ENCODE results near the gene CARD11. TPM values are rescaled to one million over a fixed set of nuclear protein-coding genes. Genes with fewer than 3 reads are reported as not detected.

CARD11 gene
- total and polyA plus RNA-seq, 8 donors: 0.31 to 6.2 (median 1.5) TPM

DNA sequence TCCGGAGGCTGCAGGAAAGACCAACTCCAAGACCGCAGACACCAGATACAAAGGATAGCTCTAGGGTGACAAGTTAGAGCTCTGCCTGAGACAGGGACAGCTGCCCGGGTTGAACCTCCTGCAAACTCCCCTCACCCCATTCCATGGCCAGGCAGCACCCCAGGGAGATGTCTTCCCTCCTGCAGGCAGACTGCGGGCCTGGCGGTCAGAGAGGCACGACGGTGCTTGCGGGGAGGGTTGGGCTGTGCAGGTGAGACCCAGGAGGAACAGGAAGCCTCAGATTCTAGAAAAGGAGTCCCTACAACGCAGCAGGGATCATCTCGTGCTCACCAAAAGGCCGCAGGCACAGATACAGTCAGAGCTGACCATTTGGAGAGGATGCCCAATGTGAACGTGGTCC lies 34.6 kb downstream of the CARD11 start:
- H3K4me3 ChIP-seq: no peak overlapping the region
- DNase-seq (peak in 1 of 6 donors; percentile 38), FAIRE-seq (no peak), ATAC-seq (no peak)
- no peaks in the 10 kb centered on the region for H3K4me1 ChIP-seq
- WGBS, 2 donors: 94 to 95% methylated on average over 12 of the region's 12 CpGs
- H3K27me3 ChIP-seq: no peaks in the 10 kb centered on the region
- TF ChIP-seq, protein P1, sequence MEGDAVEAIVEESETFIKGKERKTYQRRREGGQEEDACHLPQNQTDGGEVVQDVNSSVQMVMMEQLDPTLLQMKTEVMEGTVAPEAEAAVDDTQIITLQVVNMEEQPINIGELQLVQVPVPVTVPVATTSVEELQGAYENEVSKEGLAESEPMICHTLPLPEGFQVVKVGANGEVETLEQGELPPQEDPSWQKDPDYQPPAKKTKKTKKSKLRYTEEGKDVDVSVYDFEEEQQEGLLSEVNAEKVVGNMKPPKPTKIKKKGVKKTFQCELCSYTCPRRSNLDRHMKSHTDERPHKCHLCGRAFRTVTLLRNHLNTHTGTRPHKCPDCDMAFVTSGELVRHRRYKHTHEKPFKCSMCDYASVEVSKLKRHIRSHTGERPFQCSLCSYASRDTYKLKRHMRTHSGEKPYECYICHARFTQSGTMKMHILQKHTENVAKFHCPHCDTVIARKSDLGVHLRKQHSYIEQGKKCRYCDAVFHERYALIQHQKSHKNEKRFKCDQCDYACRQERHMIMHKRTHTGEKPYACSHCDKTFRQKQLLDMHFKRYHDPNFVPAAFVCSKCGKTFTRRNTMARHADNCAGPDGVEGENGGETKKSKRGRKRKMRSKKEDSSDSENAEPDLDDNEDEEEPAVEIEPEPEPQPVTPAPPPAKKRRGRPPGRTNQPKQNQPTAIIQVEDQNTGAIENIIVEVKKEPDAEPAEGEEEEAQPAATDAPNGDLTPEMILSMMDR (IDR thresholded peaks at IDR 0.05): no peak
- intact Hi-C loops (cut with DNase I): no loop called here
- no peak overlapping the region for H3K27ac ChIP-seq
- no peaks in the 10 kb centered on the region for H3K36me3 ChIP-seq
- no peaks in the 10 kb centered on the region for H3K9me3 ChIP-seq

DNA sequence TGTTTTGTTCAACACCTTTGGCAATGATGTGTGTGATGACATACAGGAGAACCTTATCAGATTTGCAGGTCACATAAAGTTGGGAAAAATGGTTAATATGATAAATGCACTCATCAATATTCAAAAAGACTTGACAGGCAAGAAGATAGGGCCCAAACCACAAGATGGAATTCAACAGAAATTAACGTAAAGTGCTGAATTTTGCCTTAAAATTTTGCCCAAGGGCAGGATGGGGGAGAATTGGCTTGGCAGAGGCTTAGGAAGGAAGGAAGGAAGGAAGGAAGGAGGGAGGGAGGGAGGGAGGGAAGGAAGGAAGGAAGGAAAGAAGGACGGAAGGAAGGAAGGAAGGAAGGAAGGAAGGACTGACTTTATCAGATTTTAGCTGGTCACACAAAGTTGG lies 35.3 kb downstream of the CARD11 start:
- 85 to 90% methylated on average over 2 of the region's 2 CpGs for WGBS, 2 donors
- Histone ChIP-seq H3K4me1 (no peaks in the 10 kb centered on the region), H3K27ac (no peak overlapping the region), H3K9me3 (no peaks in the 10 kb centered on the region), H3K36me3 (no peaks in the 10 kb centered on the region), H3K4me3 (no peak overlapping the region), H3K27me3 (no peaks in the 10 kb centered on the region)
- intact Hi-C loops (cut with DNase I): no loop called here
- TF ChIP-seq, protein P1 (IDR thresholded peaks at IDR 0.05): no peak
- FAIRE-seq (no peak), DNase-seq (no peak), ATAC-seq (no peak)

DNA sequence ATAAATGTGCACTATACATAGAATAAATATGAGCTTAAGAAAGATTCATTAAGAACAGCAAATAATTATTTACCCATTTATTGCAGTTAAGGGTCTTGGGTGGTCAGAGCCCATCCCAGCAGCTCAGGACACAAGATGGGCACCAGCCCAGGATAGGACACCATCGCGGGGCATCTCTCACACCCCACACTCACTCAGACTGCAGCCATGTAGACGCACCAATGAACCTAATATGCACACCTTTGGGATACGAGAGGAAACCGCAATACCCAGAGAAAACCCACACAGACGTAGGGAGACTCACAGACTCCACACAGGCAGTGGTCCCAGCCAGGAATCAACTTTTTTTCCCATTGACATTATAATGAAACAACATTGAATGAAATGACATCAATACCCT lies 36.0 kb downstream of the CARD11 start:
- Histone ChIP-seq H3K36me3 (no peaks in the 10 kb centered on the region), H3K27me3 (no peaks in the 10 kb centered on the region), H3K4me3 (no peak overlapping the region), H3K4me1 (no peaks in the 10 kb centered on the region), H3K27ac (no peak overlapping the region), H3K9me3 (no peaks in the 10 kb centered on the region)
- intact Hi-C loops (cut with DNase I): no loop called here
- no peak for ATAC-seq
- TF ChIP-seq, protein P1 (IDR thresholded peaks at IDR 0.05): no peak
- FAIRE-seq: no peak
- WGBS, 2 donors: 83 to 91% methylated on average over 6 of the region's 6 CpGs
- peak in 1 of 6 donors; percentile 8 for DNase-seq

DNA sequence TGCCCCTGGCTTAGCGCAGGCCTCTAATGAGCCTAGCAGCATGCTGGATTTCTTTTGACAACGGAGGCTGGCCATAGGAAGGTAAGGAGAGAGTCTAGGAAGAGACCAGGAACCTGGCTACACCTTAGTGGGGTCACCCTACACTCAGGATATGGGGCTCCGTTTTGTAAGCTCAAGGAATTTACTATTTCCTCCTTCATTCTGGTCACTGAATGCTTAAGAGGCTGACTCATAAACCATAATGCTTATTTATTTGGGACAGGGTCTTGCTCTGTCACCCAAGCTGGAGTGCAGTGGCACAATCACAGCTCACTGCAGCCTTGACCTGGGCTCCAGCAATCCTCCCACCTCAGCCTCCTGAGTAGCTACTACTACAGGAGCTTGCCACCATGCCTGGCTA lies 38.4 kb downstream of the CARD11 start:
- intact Hi-C loops (cut with DNase I): no loop called here
- WGBS, 2 donors: 77 to 79% methylated on average over 3 of the region's 3 CpGs
- no peak for ATAC-seq
- TF ChIP-seq, protein P1 (IDR thresholded peaks at IDR 0.05): no peak
- Histone ChIP-seq H3K27me3 (no peaks in the 10 kb centered on the region), H3K36me3 (no peaks in the 10 kb centered on the region), H3K27ac (no peak overlapping the region), H3K9me3 (no peaks in the 10 kb centered on the region), H3K4me1 (no peaks in the 10 kb centered on the region), H3K4me3 (no peak overlapping the region)
- FAIRE-seq: no peak
- DNase-seq: no peak

DNA sequence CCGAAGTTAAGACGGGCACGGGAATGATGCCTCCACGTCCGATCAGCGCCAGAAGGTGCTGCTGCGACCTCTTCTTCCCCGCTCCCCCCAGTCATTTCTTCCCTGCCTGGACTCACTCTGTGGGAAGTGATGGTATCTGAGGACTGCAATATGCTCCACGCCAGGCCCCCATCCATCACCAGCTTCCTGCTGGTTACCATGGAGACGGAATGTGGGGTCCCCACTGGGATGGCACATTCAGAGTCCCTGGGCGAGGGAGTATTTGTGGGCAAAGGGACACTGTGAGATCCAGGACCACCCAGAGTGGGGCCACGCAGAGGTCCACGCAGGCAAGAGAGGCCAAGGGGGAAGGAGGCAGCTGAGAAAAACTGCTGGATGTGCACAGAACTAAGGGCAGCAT lies 39.7 kb downstream of the CARD11 start:
- H3K27me3 ChIP-seq: no peaks in the 10 kb centered on the region
- ATAC-seq (no peak), DNase-seq (peak in 1 of 6 donors; percentile 34), FAIRE-seq (no peak)
- WGBS, 2 donors: 77 to 92% methylated on average over 13 of the region's 13 CpGs
- no peak overlapping the region for H3K4me3 ChIP-seq
- H3K27ac ChIP-seq: no peak overlapping the region
- no peaks in the 10 kb centered on the region for H3K36me3 ChIP-seq
- TF ChIP-seq, protein P1 (IDR thresholded peaks at IDR 0.05): no peak
- H3K4me1 ChIP-seq: no peaks in the 10 kb centered on the region
- intact Hi-C loops (cut with DNase I): no loop called here
- no peaks in the 10 kb centered on the region for H3K9me3 ChIP-seq
